22Rv1 (cell line): ENCODE results near the gene OR56B4.

Experiments used
- CTCF ChIP-seq: fragments of 450-650 bp; IDR thresholded peaks from 2 replicates; pipeline ENCODE4 v1.5.1; 2017; ENCODE audit warnings: mild to moderate bottlenecking
- ZFX ChIP-seq: fragments of 450-650 bp; IDR thresholded peaks from 2 replicates; pipeline ENCODE4 v1.6.1; 2017; ENCODE audit warnings: antibody characterized with exemption, borderline replicate concordance

DNA sequence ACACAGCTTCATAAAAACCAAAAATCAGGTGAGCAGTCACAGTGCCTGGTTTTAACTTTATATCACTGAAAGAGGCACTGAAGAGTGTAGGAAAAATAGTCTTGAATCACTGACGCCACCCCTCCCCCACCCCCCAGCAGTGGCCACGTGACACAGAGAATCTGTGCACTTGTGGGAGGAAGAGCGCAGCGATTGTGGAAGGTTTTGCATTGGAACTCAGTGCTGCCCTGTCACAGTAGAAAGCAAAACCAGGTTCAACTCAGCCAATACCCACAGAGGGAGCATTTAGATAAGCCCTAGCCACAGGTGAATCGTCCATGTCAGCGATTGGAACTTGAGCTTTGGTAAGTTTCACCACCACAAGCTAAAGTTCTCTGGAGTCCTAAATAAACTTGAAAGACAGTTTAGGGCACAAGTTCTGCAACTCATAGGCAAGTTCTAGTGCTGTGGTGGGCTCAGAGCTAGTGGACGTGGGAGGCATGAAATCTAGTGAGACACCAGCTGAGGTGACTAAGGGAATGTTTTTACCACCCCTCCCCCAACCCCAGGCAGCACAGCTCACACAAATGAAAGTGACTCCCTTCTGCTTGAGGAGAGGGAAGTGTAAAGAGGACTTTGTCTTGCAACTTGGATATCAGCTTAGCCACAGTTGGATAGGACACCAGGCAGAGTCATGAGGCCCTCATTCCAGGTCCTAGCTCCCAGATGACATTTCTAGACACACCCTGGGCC lies 49.3 kb downstream of the OR56B4 start:
- no peak for TF ChIP-seq CTCF
- no peak for TF ChIP-seq ZFX
